CD14-positive monocyte (primary cell): ENCODE measurements around the gene PIGM. TPM values are rescaled to one million over a fixed set of nuclear protein-coding genes. Genes with fewer than 3 reads are reported as not detected.

ENCODE experiments used
- DNase-seq, 3 donors: peaks; one replicate each; pipeline ENCODE4 v3.0.0-alpha.2; 2011 to 2022
- H2AFZ ChIP-seq: 2 replicates; pipeline ENCODE4 v1.6.0; 2012; ENCODE audit warnings: mild to moderate bottlenecking, low read depth, low read length, inconsistent platforms; ENCODE audit not compliant: insufficient read depth, poor library complexity, severe bottlenecking
- H3K27ac ChIP-seq, 2 donors: 1 replicate in 1 of 2; 2 replicates in 1 of 2; pipeline ENCODE4 v1.5.1; 2012 to 2013; ENCODE audit warnings: low read length in 2 of 2, control low read depth in 1 of 2, inconsistent platforms in 1 of 2, low read depth in 1 of 2, mild to moderate bottlenecking in 1 of 2
- H3K27me3 ChIP-seq, 2 donors: one replicate each; pipeline versions ENCODE4 v1.6.0 to v1.6.1; 2011 to 2013; ENCODE audit warnings: low read length in 2 of 2; ENCODE audit not compliant: control insufficient read depth in 2 of 2, insufficient read depth in 2 of 2
- H3K36me3 ChIP-seq, 2 donors: replicated peaks in 1 of 2; 1 replicate in 1 of 2; 2 replicates in 1 of 2; pipeline versions ENCODE4 v1.5.1 to v1.6.1; 2012 to 2013; ENCODE audit warnings: low read length in 2 of 2, control low read depth in 1 of 2, inconsistent platforms in 1 of 2, mild to moderate bottlenecking in 1 of 2; ENCODE audit not compliant: insufficient read depth in 2 of 2, control insufficient read depth in 1 of 2
- H3K4me1 ChIP-seq, 2 donors: 1 replicate in 1 of 2; 2 replicates in 1 of 2; pipeline versions ENCODE4 v1.5.1 to v1.6.1; 2012 to 2013; ENCODE audit warnings: low read length in 2 of 2, control low read depth in 1 of 2, inconsistent platforms in 1 of 2, mild to moderate bottlenecking in 1 of 2, moderate library complexity in 1 of 2; ENCODE audit not compliant: insufficient read depth in 2 of 2, control insufficient read depth in 1 of 2
- H3K4me2 ChIP-seq: replicated peaks from 2 replicates; pipeline ENCODE3; 2012; ENCODE audit warnings: low read length, moderate library complexity, mild to moderate bottlenecking; ENCODE audit not compliant: poor library complexity, severe bottlenecking; ENCODE audit errors: extremely low read depth
- H3K4me3 ChIP-seq, 3 experiments: fragments of 200-600 bp in 1 of 3; sonication (generic) in 1 of 3; replicated peaks in 1 of 3; 1 replicate in 2 of 3; 2 replicates in 1 of 3; pipeline ENCODE4 v1.5.1; 2011 to 2013; ENCODE audit warnings: low read length in 3 of 3, mild to moderate bottlenecking in 3 of 3, control low read depth in 2 of 3, low read depth in 2 of 3, inconsistent platforms in 1 of 3, moderate library complexity in 1 of 3
- H3K79me2 ChIP-seq: 2 replicates; pipeline ENCODE4 v1.6.0; 2012; ENCODE audit warnings: mild to moderate bottlenecking, control low read depth, inconsistent platforms, low read length, moderate library complexity; ENCODE audit not compliant: insufficient read depth
- H3K9ac ChIP-seq: 2 replicates; pipeline ENCODE4 v1.6.0; 2017; ENCODE audit warnings: low read length, mild to moderate bottlenecking; ENCODE audit not compliant: insufficient read depth, poor library complexity, severe bottlenecking
- H3K9me3 ChIP-seq, 2 donors: replicated peaks in 1 of 2; 1 replicate in 1 of 2; 2 replicates in 1 of 2; pipeline versions ENCODE4 v1.5.1 to v1.6.1; 2012 to 2013; ENCODE audit warnings: low read length in 2 of 2, control low read depth in 1 of 2; ENCODE audit not compliant: control insufficient read depth in 1 of 2, insufficient read depth in 1 of 2
- H4K20me1 ChIP-seq: 2 replicates; pipeline ENCODE4 v1.6.0; 2012; ENCODE audit warnings: mild to moderate bottlenecking, low read length, control low read depth, moderate library complexity; ENCODE audit not compliant: insufficient read depth
- H3K27ac Mint-ChIP-seq, 7 donors: one replicate each; pipeline ENCODE4 v1.8.0; 2020; ENCODE audit warnings: mild to moderate bottlenecking in 7 of 7, mixed read lengths in 7 of 7, moderate library complexity in 6 of 7, inconsistent platforms in 2 of 7
- H3K27me3 Mint-ChIP-seq, 3 donors: one replicate each; pipeline ENCODE4 v1.8.0; 2021 to 2022; ENCODE audit warnings: low read depth in 3 of 3, mild to moderate bottlenecking in 3 of 3, mixed read lengths in 3 of 3, moderate library complexity in 3 of 3, inconsistent platforms in 1 of 3
- H3K36me3 Mint-ChIP-seq, 2 donors: one replicate each; pipeline ENCODE4 v1.8.0; 2020; ENCODE audit warnings: mixed read lengths in 2 of 2, inconsistent platforms in 1 of 2, mild to moderate bottlenecking in 1 of 2
- H3K4me1 Mint-ChIP-seq: one replicate; pipeline ENCODE4 v1.8.0; 2020; ENCODE audit warnings: mild to moderate bottlenecking, mixed read lengths
- H3K4me3 Mint-ChIP-seq, 2 donors: one replicate each; pipeline ENCODE4 v1.8.0; 2020; ENCODE audit warnings: mild to moderate bottlenecking in 2 of 2, mixed read lengths in 2 of 2, moderate library complexity in 1 of 2
- H3K9me3 Mint-ChIP-seq, 7 donors: one replicate each; pipeline ENCODE4 v1.8.0; 2020 to 2022; ENCODE audit warnings: mixed read lengths in 7 of 7, mild to moderate bottlenecking in 6 of 7, moderate library complexity in 6 of 7, inconsistent platforms in 2 of 7
- WGBS: methylation state at CpG from one replicate; pipeline ENCODE4 v1.1.5; 2013; ENCODE audit warnings: missing lambda C conversion rate; ENCODE audit not compliant: insufficient coverage; 5-methylcytosine and 5-hydroxymethylcytosine counted together
- intact Hi-C, 2 donors: fragments of 100-400 bp; cut with micrococcal nuclease; formaldehyde crosslinking; loops; one replicate each; pipeline versions ENCODE4 v1.15.0 to v1.15.1; 2023
- polyA plus RNA-seq, 3 donors: library from polyadenylated mRNA; depleted of rRNA in 1 of 3; unstranded in 2 of 3; stranded (reverse) in 1 of 3; fragments of 300-500 nt in 2 of 3; fragments of >200 nt in 1 of 3; fragmentation: Illumina TruSeq in 2 of 3; gene quantifications; 1 replicate in 2 of 3; 2 replicates in 1 of 3; pipeline ENCODE4 v1.2.3, GENCODE V29; 2012 to 2021
- TF ChIP-seq, protein P1 (sequence below): fragments of 200-600 bp; IDR thresholded peaks from one replicate; pipeline ENCODE4 v1.8.0; 2022; ENCODE audit warnings: antibody characterized with exemption, mild to moderate bottlenecking

PIGM gene
- polyA plus RNA-seq, 3 donors: 3.7 to 4.2 (median 4.0) TPM

DNA sequence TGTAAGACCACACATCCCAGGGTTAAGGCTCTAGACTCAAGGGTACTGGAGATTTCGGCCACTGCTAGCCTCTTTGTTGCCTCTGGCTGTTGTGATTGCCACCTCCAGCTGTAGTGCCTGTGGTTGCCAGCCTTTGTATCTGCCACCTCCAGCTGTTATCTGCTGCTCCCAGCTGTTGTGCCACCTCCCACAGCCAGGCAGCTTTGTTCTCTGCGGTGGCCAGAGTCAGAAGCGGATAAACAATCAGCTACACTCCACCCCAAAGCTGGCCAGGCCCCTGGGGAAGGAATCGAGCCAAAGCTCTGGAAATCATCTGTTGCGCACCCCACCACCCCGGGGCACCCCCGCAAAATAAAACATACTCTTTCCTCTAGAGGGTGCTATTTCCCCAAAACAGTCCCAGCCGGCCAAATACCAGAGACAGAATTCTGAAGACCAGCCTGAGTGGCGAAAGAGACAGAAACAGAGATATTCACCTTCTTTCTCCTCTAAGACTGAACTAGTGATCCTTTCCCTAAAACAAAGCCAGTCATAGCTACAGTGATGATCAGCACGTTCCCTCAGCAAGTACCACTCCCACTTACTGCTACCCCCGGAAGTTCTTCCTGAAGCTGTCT is 14.8 kb upstream of the PIGM start:
- TF ChIP-seq, protein P1, sequence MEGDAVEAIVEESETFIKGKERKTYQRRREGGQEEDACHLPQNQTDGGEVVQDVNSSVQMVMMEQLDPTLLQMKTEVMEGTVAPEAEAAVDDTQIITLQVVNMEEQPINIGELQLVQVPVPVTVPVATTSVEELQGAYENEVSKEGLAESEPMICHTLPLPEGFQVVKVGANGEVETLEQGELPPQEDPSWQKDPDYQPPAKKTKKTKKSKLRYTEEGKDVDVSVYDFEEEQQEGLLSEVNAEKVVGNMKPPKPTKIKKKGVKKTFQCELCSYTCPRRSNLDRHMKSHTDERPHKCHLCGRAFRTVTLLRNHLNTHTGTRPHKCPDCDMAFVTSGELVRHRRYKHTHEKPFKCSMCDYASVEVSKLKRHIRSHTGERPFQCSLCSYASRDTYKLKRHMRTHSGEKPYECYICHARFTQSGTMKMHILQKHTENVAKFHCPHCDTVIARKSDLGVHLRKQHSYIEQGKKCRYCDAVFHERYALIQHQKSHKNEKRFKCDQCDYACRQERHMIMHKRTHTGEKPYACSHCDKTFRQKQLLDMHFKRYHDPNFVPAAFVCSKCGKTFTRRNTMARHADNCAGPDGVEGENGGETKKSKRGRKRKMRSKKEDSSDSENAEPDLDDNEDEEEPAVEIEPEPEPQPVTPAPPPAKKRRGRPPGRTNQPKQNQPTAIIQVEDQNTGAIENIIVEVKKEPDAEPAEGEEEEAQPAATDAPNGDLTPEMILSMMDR: peak; percentile 78
- peak overlapping the region; percentile 68 for H3K4me2 ChIP-seq
- peak overlapping the region; percentile 61 for H2AFZ ChIP-seq
- Mint-ChIP-seq H3K27me3 (peaks cover 9 to 19% (median 15%) of the 10 kb centered on the region in 3 donors), H3K9me3 (no peaks in the 10 kb centered on the region), H3K36me3 (no peaks in the 10 kb centered on the region), H3K27ac (peak overlapping the region in 2 of 7 donors; percentile 26 to 66), H3K4me1 (peaks cover 13% of the 10 kb centered on the region), H3K4me3 (peak overlapping the region; percentile 75 to 91)
- H3K9me3 ChIP-seq: no peaks in the 10 kb centered on the region
- no peaks in the 10 kb centered on the region for H3K79me2 ChIP-seq
- peaks cover 8 to 10% of the 10 kb centered on the region in 2 donors for H3K4me1 ChIP-seq
- H3K27me3 ChIP-seq: peaks cover 2 to 12% of the 10 kb centered on the region in 2 donors
- WGBS: 2% methylated on average over 8 of the region's 11 CpGs
- H4K20me1 ChIP-seq: no peaks in the 10 kb centered on the region
- intact Hi-C loops: loop anchor here (5.0 kb wide), 1 partner anchor 36 kb away; the partner anchor contains the start of gene KCNJ9 (in 2 of the 2)
- peak; percentile 30 to 54 (median 39) for DNase-seq
- no peak overlapping the region for H3K9ac ChIP-seq
- no peak overlapping the region for H3K27ac ChIP-seq
- H3K36me3 ChIP-seq: no peaks in the 10 kb centered on the region
- H3K4me3 ChIP-seq: peak overlapping the region in 2 of 3 experiments; percentile 3 to 62

DNA sequence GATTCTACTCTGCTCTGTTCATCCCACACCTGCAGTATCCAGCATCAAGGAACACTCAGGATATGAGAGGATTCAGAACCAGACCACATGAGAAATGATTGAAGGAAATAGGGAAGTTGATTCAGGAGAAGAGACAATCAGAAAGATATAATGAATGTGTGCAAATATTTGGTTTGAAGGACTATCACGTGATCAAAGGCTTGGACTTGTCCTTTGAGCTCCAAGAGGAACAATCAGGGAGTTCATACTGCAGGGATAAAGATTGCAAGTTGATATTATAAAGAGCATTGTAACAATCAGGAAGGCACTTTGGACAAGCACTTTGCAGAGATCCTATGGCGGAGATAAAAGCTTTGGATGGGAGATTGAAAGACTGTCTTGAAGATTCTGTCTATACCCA is 13.9 kb upstream of the PIGM start:
- intact Hi-C loops: loop anchor here (5.0 kb wide), 1 partner anchor 37 kb away; the partner anchor contains the start of gene KCNJ9 (in 2 of the 2)
- H3K9ac ChIP-seq: no peak overlapping the region
- no peaks in the 10 kb centered on the region for H4K20me1 ChIP-seq
- no peak overlapping the region for H3K4me2 ChIP-seq
- TF ChIP-seq, protein P1: no peak
- no peaks in the 10 kb centered on the region for H3K79me2 ChIP-seq
- H3K36me3 Mint-ChIP-seq: no peaks in the 10 kb centered on the region
- no peak overlapping the region for H3K27ac Mint-ChIP-seq
- H3K4me1 Mint-ChIP-seq: peaks cover 13% of the 10 kb centered on the region
- peaks cover 9 to 19% (median 15%) of the 10 kb centered on the region in 3 donors for H3K27me3 Mint-ChIP-seq
- H3K4me1 ChIP-seq: peaks cover 8 to 10% of the 10 kb centered on the region in 2 donors
- no peak overlapping the region for H2AFZ ChIP-seq
- H3K4me3 Mint-ChIP-seq: no peak overlapping the region
- H3K36me3 ChIP-seq: no peaks in the 10 kb centered on the region
- H3K9me3 ChIP-seq: no peaks in the 10 kb centered on the region
- 56% methylated on average over 1 of the region's 2 CpGs for WGBS
- H3K4me3 ChIP-seq: no peak overlapping the region
- DNase-seq: no peak
- peaks cover 2 to 12% of the 10 kb centered on the region in 2 donors for H3K27me3 ChIP-seq
- no peak overlapping the region for H3K27ac ChIP-seq
- H3K9me3 Mint-ChIP-seq: no peaks in the 10 kb centered on the region
